SK-N-SH treated with all-trans-retinoic acid at 6 μM for 48 hours (cell line): ENCODE results near the gene NUMA1.

Source experiments
- ATAC-seq: fragments of 200-7000 bp; cut with Tn5 transposase; 3 replicates; pipeline ENCODE4 v1.9.1; 2020; ENCODE audit warnings: mild to moderate bottlenecking, moderate library complexity
- ARNTL ChIP-seq: fragments of 450-650 bp; formaldehyde crosslinking; IDR thresholded peaks from 2 replicates; pipeline ENCODE4 v1.5.0; 2020; ENCODE audit warnings: low read depth, mild to moderate bottlenecking, moderate library complexity, borderline replicate concordance
- CREB5 ChIP-seq: fragments of 250-450 bp; sonication (Bioruptor Pico); IDR thresholded peaks from 2 replicates; pipeline ENCODE4 v1.5.1; 2020; ENCODE audit warnings: low read depth, mild to moderate bottlenecking, moderate library complexity
- CSDC2 ChIP-seq: fragments of 250-450 bp; sonication (Bioruptor Pico); IDR thresholded peaks from 2 replicates; pipeline ENCODE4 v1.5.0; 2020; ENCODE audit warnings: mild to moderate bottlenecking, moderate library complexity
- CSRNP3 ChIP-seq: fragments of 250-450 bp; sonication (Bioruptor Pico); IDR thresholded peaks from 2 replicates; pipeline ENCODE4 v1.5.1; 2021; ENCODE audit warnings: mild to moderate bottlenecking, moderate library complexity
- ESRRG ChIP-seq: fragments of 250-450 bp; sonication (Bioruptor Pico); IDR thresholded peaks from 2 replicates; pipeline ENCODE4 v1.6.1; 2021; ENCODE audit warnings: mild to moderate bottlenecking
- GLIS3 ChIP-seq: fragments of 250-450 bp; sonication (Bioruptor Pico); IDR thresholded peaks from 2 replicates; pipeline ENCODE4 v1.5.0; 2020; ENCODE audit warnings: mild to moderate bottlenecking, moderate library complexity
- ISL1 ChIP-seq: fragments of 250-450 bp; sonication (Bioruptor Pico); IDR thresholded peaks from 2 replicates; pipeline ENCODE4 v2.1.2; 2022; ENCODE audit warnings: mild to moderate bottlenecking, moderate library complexity
- OSR1 ChIP-seq: fragments of 250-450 bp; sonication (Bioruptor Pico); IDR thresholded peaks from 2 replicates; pipeline ENCODE4 v1.8.0; 2022; ENCODE audit warnings: moderate library complexity, mild to moderate bottlenecking, inconsistent platforms
- PATZ1 ChIP-seq: fragments of 250-450 bp; sonication (Bioruptor Pico); IDR thresholded peaks from 2 replicates; pipeline ENCODE4 v1.8.0; 2020; ENCODE audit warnings: mild to moderate bottlenecking, moderate library complexity, borderline replicate concordance
- POU6F1 ChIP-seq: fragments of 250-450 bp; sonication (Bioruptor Pico); IDR thresholded peaks from 2 replicates; pipeline ENCODE4 v1.8.0; 2021; ENCODE audit warnings: low read depth, mild to moderate bottlenecking, moderate library complexity, borderline replicate concordance
- PPARA ChIP-seq: fragments of 250-450 bp; sonication (Bioruptor Pico); IDR thresholded peaks from 2 replicates; pipeline ENCODE4 v1.5.0; 2020; ENCODE audit warnings: mild to moderate bottlenecking, borderline replicate concordance
- RARB ChIP-seq: fragments of 250-450 bp; sonication (Bioruptor Pico); IDR thresholded peaks from 2 replicates; pipeline ENCODE4 v1.8.0; 2021; ENCODE audit warnings: mild to moderate bottlenecking, moderate library complexity
- SNAI2 ChIP-seq: fragments of 250-450 bp; sonication (Bioruptor Pico); IDR thresholded peaks from 2 replicates; pipeline ENCODE4 v1.5.0; 2020; ENCODE audit warnings: mild to moderate bottlenecking, moderate library complexity
- TCF4 ChIP-seq: fragments of 250-450 bp; sonication (Bioruptor Pico); IDR thresholded peaks from 2 replicates; pipeline ENCODE4 v1.8.0; 2021; ENCODE audit warnings: mild to moderate bottlenecking, moderate library complexity, borderline replicate concordance
- TOX ChIP-seq: fragments of 250-450 bp; sonication (Bioruptor Pico); IDR thresholded peaks from 2 replicates; pipeline ENCODE4 v1.8.0; 2021; ENCODE audit warnings: mild to moderate bottlenecking, moderate library complexity, borderline replicate concordance
- TSHZ2 ChIP-seq: fragments of 250-450 bp; sonication (Bioruptor Pico); IDR thresholded peaks from 2 replicates; pipeline ENCODE4 v1.5.0; 2020; ENCODE audit warnings: mild to moderate bottlenecking, moderate library complexity
- ZFP3 ChIP-seq: fragments of 250-450 bp; sonication (Bioruptor Pico); IDR thresholded peaks from 2 replicates; pipeline ENCODE4 v1.5.0; 2020; ENCODE audit warnings: mild to moderate bottlenecking, moderate library complexity
- ZFP30 ChIP-seq: fragments of 450-650 bp; formaldehyde crosslinking; IDR thresholded peaks from 2 replicates; pipeline ENCODE4 v1.5.0; 2022; ENCODE audit warnings: mild to moderate bottlenecking, moderate library complexity
- ZNF565 ChIP-seq: fragments of 450-650 bp; formaldehyde crosslinking; conservative IDR thresholded peaks from 2 replicates; pipeline ENCODE4 v1.5.0; 2020; ENCODE audit warnings: low read depth, mild to moderate bottlenecking, moderate library complexity
- ZNF70 ChIP-seq: fragments of 450-650 bp; formaldehyde crosslinking; IDR thresholded peaks from 2 replicates; pipeline ENCODE4 v1.5.0; 2020; ENCODE audit warnings: mild to moderate bottlenecking, moderate library complexity
- ZNF8 ChIP-seq: fragments of 450-650 bp; formaldehyde crosslinking; IDR thresholded peaks from 2 replicates; pipeline ENCODE4 v1.5.0; 2020; ENCODE audit warnings: mild to moderate bottlenecking, moderate library complexity

NUMA1 gene

GRCh38 chr11:72058416-72059034, 21.8 kb downstream of the NUMA1 start:
- ATAC-seq, result no peak
- no peak for TF ChIP-seq ZNF8 (CRISPR knock-in tag)
- no peak for TF ChIP-seq ZFP30 (CRISPR knock-in tag)
- no peak for TF ChIP-seq TOX (CRISPR knock-in tag)
- no peak for TF ChIP-seq OSR1
- no peak for TF ChIP-seq ESRRG (CRISPR knock-in tag)
- no peak for TF ChIP-seq PPARA
- TF ChIP-seq ZNF565 (CRISPR knock-in tag), result no peak
- TF ChIP-seq TCF4 (CRISPR knock-in tag), result no peak
- no peak for TF ChIP-seq GLIS3 (CRISPR knock-in tag)
- TF ChIP-seq ISL1, result no peak
- TF ChIP-seq PATZ1 (CRISPR knock-in tag), result no peak

- TF ChIP-seq ZNF8 (CRISPR knock-in tag) (no peak), SNAI2 (CRISPR knock-in tag) (no peak), ZNF565 (CRISPR knock-in tag) (no peak), ZNF70 (CRISPR knock-in tag) (no peak), ZFP30 (CRISPR knock-in tag) (no peak), RARB (no peak), PPARA (no peak), OSR1 (no peak), TSHZ2 (CRISPR knock-in tag) (no peak), ESRRG (CRISPR knock-in tag) (no peak), CSDC2 (CRISPR knock-in tag) (no peak), CREB5 (CRISPR knock-in tag) (no peak), TOX (CRISPR knock-in tag) (no peak), ISL1 (no peak), PATZ1 (CRISPR knock-in tag) (no peak), GLIS3 (CRISPR knock-in tag) (no peak)
- no peak for ATAC-seq
Measured at GRCh38 chr11:72048766-72049460, 31.4 kb downstream of the NUMA1 start.

- no peak for ATAC-seq
- TF ChIP-seq PATZ1 (CRISPR knock-in tag), result no peak
- no peak for TF ChIP-seq POU6F1
- no peak for TF ChIP-seq CSRNP3 (CRISPR knock-in tag)
- TF ChIP-seq GLIS3 (CRISPR knock-in tag), result no peak
- no peak for TF ChIP-seq ARNTL
- no peak for TF ChIP-seq OSR1
- no peak for TF ChIP-seq ESRRG (CRISPR knock-in tag)
- no peak for TF ChIP-seq ZNF8 (CRISPR knock-in tag)
- TF ChIP-seq CSDC2 (CRISPR knock-in tag), result no peak
- no peak for TF ChIP-seq ZFP3 (CRISPR knock-in tag)
- TF ChIP-seq SNAI2 (CRISPR knock-in tag), result no peak
- no peak for TF ChIP-seq ZFP30 (CRISPR knock-in tag)
- no peak for TF ChIP-seq CREB5 (CRISPR knock-in tag)
- no peak for TF ChIP-seq TCF4 (CRISPR knock-in tag)
Measured at GRCh38 chr11:72045849-72046248, 34.5 kb downstream of the NUMA1 start.
